LoVo (cell line): ENCODE results near the gene B3GALT5.
"Not testable (repeated sequence)": the region's sequence is repeated elsewhere in the genome, so short reads cannot be mapped to it uniquely, and the experiment has no call there.

Experiments
- DNase-seq: peaks from one replicate; pipeline ENCODE4 v3.0.0-alpha.2; 2016; ENCODE audit warnings: low spot score

B3GALT5 gene

DNA sequence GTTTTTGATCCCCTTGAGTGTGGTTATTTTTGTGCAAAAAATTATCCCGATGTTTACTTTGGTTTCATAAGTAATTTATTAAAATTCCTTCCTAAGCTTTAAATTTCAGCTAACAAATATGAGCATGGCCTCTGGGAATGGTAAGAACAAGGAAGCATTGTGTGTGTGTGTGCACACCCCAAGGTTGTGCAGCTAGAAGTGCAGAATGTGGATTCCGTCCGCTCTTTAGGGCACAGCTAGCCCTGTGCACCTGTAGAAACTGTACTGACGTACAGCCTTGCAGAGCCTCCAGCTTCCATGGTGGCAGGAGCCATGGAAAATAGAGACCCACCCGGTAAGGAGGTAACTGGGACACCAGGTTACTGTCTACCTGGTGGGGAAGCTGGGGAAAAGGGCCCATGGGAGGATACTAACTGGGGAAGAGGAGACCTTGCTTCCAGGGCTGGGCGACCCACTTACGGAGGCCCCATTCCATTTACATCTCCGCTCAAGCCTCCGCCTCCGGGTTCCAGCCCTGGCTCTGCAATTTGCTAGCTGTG is 54.7 kb downstream of the B3GALT5 start:
- no peak for DNase-seq

- DNase-seq: no peak
Observed at GRCh38 chr21:39668369-39668768, 55.6 kb downstream of the B3GALT5 start.

DNA sequence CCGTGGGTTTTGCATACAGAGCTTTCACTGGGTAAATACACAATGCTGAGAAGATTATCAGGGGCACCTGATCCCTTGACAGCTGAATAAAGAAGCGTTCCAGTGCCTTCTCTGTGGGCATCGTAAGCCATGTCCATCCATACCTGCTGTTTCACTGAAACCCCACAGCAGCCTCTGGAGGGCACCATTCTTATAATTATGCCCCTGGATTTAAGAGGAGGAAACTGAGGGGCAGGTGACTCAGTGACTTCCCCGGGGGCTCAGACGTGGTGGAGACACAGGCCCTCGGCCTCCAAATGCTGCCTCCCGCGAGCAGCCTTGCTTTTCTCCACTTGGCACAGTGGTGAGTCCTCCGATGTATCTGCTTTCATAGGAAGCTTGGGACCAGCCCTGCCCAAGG is 56.7 kb downstream of the B3GALT5 start:
- no peak for DNase-seq

DNA sequence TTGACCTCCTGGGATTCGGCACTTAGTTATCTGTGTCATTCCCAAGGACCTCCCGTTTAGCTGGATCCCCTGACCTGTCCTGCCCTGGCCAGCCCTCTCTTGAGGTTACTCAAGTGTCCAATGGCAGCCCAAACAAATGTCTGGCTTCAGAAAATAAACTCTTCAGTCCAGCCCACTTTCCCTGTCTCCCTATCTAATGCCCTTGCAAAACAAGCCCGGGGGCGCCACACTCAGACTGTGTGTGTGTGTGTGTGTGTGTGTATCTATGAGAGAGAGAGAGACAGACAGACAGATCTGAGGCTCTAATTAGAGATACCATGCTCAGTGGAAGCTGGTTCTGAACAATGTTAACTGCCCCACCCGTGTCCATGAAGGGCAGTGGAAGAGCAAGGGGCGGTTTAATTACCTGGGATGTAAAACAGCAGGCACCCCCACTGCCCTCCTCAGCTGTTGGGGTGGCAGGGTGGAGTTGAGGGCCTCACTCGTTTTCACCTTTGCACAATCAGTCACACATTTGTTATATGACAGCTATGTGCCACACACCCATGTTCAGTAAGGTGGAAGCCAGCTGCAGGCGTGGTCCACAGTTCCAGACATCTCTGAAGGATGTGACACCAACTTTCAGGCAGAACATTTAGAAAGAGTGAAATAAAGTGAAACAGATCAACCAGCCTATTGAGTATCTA is 57.4 kb downstream of the B3GALT5 start:
- DNase-seq: no peak

DNA sequence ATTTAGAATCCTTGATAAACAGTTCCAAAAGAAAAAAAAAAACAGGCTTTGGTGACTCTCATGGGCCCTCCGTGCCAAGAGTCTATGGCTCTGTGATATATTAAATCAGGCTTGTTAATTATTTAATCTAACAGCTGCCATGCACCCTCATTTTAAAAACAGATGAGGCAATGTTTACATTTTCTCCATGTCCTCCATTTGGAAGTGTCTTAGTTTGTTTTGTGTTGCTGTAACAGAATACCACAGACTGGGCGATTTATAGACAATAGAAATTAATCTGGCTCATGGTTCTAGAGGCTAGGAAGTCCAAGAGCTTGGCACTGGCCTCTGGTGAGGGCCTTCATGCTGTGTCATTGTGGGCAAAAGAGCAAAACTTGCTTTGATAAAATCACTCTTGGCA is 58.0 kb downstream of the B3GALT5 start:
- DNase-seq: no peak

DNA sequence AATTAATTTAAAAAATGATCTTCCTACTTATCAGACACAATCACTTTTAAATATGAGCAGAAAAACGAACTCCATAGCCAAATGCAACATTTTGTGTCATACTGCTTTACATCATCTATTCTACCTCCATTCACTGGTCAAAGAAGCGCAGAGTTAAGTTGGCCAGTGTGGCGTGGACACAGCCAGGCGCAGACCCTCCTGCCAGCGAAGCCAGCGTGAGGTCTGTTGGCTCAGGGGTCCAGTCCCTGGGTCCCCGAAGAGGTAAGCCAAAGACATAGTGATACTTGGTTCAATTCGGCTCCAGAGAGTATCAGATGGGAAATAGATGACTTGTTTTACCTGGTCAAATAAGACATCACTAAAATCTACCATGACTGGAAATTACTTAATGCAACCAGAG is 59.2 kb downstream of the B3GALT5 start:
- DNase-seq: no peak

DNA sequence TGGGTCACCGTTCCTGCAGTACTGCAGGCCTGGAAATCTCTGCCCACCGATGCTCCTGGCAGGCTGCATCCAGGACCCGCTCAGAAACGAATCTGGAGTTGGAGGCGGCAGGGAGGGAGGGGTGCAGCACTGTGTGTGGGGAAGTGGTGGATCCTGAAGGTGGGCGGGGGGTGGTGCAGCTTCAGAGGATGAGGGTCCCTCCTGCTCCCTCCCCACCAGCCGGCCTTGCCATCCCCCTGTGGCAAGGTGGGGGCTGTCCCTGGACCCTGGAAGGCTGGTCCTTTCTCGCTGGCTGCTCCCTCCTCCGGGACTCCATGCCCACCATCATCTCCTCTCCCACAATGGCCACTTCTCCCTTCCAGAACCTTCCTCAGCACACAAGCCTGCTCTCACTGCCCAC is 60.4 kb downstream of the B3GALT5 start:
- no peak for DNase-seq

DNA sequence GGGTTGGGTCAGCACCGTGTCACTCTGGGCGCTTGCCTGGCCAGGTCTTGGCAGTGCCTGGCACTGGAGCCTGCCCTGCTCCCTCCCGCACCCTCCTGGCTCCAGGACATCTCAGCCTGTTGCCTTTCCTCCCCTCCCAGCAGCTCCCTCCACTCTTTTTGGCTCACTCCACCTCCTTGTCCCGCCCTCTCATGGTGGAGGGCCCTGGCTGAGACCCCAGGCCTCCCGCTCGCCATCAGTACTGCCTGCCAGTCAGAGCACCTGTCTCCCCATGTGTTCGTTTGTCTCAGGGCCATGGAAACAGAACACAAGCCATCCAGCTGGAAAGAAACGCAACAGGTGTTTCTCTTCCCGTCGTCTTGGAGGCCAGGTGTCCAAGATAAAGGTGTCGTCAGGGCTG is 61.0 kb downstream of the B3GALT5 start:
- no peak for DNase-seq

- DNase-seq: peak; percentile 23
Observed at GRCh38 chr21:39674801-39675200, 62.1 kb downstream of the B3GALT5 start.

GRCh38 chr21:39675590-39675989 is 62.9 kb downstream of the B3GALT5 start:
- DNase-seq: no peak

GRCh38 chr21:39675993-39676661 is 63.4 kb downstream of the B3GALT5 start:
- DNase-seq: no peak

DNA sequence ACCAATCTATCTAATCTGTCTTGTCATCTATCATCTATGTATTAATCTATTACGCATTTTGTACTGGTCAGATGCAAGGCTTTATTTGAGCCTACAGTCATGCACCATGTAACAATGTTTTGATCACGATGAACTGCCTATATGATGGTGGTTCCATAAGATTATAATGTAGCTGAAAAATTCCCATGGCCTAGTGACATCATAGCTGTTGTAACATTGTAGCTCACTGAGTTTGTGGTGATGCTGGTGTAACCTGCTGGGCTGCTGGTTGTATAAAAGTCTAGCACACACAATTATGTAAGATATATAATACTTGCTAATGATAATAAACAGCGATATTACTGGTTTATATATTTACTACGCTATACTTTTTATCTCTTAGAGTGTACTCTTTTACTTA is 67.5 kb downstream of the B3GALT5 start:
- no peak for DNase-seq

DNA sequence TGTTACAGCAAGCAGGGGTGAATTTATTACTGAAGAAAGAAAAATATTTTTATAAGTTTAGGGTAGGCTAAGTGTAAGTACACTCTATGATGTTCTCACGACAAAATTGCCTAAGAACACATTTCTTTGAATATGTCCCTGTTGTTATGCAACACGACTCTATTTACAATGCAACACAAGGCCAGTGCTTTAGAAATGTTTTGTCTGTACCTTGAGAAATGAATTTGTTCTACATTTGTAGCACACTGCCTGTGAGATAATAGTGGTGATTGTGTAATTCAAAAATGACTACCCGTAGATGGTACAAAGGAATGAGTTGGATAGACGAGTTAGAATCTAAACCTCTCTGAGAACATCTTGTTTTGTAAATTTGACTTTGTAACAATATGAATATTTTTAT is 68.5 kb downstream of the B3GALT5 start:
- no peak for DNase-seq

DNA sequence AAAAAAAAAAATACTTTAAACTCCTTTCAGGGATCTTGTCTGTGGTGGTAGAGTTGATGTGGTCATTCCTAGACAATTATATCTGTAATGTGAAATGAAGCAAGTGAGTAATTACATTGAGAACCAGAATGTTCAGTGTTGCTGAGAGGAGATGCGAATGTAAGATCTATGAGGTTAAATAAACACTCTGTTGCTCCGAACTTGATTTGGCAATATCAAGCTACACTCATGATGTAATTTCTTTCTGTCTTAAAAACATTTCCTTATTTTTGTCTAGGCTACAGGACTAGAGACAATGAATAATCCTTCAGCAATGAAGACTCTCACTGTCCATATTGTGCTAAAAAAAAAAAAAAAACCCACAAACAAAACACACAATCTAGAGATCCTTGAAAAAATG is 69.1 kb downstream of the B3GALT5 start:
- no peak for DNase-seq

- DNase-seq: no peak
Observed at GRCh38 chr21:39685236-39685635, 72.5 kb downstream of the B3GALT5 start.

- no peak for DNase-seq
Observed at GRCh38 chr21:39685991-39686390, 73.3 kb downstream of the B3GALT5 start.

- DNase-seq: peak; percentile 67
Observed at GRCh38 chr21:39686646-39687468, 74.1 kb downstream of the B3GALT5 start.

DNA sequence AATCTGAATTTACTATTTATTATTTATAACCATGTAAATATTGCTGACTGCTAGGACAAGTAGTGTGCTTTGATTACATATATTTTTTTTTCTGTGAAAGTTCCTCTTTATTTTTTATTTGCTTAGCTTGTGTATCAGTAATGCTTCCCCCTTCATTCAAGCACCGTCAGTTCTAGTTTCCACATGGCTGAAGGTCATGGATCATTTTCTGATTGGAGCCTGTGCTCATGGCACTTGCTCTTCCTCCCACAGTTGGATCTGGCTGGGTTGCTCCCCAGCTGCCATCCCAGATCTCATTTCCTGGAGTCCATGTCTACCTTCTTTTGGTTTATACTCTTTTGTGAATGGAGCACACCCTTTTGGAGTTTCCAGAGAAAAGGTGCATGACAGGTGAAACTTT is 75.3 kb downstream of the B3GALT5 start:
- DNase-seq: no peak

GRCh38 chr21:39689860-39690259 is 77.1 kb downstream of the B3GALT5 start:
- not testable (repeated sequence) for DNase-seq

GRCh38 chr21:39690454-39690853 is 77.7 kb downstream of the B3GALT5 start:
- DNase-seq: no peak

DNA sequence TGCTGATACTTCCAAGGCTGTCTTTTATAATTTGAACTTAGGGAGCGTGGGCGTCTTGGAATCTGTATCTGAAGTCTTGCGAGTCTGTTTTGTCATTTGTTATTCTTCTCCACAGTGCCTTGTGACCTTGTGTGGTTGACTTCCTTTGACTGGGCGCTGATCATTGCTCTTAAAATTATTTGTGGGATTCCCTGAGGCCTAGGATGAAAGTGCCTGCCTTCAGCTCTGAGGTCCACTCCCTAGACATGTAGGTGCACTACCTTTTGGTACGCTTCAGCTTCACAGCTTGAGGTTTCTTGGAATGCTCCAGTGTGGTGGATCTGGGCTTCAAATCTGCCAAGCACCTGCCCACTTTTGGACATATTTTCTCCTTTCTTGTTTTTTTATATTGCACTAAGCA is 82.0 kb downstream of the B3GALT5 start:
- peak; percentile 3 for DNase-seq

DNA sequence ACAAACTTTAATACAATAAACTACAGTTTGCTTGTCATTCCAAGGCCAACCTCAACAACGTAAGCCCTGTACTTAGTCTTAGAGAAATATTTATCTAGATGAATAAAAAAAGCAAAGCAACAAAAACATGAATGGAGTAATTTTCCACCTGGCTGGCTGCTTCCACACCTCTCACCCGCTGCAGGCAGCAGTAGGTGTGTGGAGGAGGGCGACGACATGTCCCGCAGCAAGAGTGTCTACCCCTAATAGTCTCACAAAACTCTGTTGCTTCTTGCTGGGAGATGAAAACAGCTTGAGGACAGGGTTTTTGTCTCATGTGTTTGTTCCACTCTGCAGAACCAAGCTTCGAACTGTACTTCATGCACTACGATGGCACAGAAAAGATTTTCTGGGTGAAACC is 83.5 kb downstream of the B3GALT5 start:
- DNase-seq: no peak

GRCh38 chr21:39696618-39697017 is 83.9 kb downstream of the B3GALT5 start:
- no peak for DNase-seq
